ENCODE measurements around the gene WASL.
A peak's percentile ranks its signal among the peaks of the same experiment; 100 is the strongest.

Gene WASL

DNA sequence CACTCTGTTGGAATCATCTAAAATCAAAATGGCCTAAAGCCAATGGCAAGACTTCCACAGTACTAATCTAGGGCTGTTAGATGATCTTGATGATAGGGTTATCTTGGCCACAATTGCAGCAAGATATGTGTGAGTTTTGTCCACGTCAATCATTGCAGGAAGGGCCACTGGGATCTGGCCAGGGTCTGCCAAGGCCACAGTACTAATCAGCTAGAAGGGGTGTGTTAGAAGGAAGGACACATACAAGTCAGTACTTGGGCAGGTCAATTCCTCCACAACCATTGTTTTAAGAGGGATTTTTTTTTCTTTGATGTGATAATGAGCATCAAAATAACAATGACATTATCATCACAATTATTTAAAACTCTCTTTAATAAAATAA, 91.5 kb downstream of the WASL start:
- Histone ChIP-seq H3K9ac (ENCODE audit: low read length) (no peak overlapping the region), H3K79me1 (ENCODE audit: low read length) (peaks cover 6% of the 10 kb centered on the region), H4K91ac (ENCODE audit: low read depth, low read length) (no peak overlapping the region), H3K27me3 (ENCODE audit: insufficient read depth, low read length) (no peaks in the 10 kb centered on the region), H3K4ac (ENCODE audit: low read depth, low read length) (no peak overlapping the region), H3K27ac (ENCODE audit: low read depth, low read length) (no peak overlapping the region), H3K4me1 (ENCODE audit: control insufficient read depth in 1 of 2, insufficient read depth in 2 of 2, low read length in 2 of 2) (peaks cover 4 to 12% of the 10 kb centered on the region in 2 experiments), H2BK12ac (ENCODE audit: low read length) (no peak overlapping the region), H2BK5ac (ENCODE audit: low read depth, low read length, poor library complexity) (no peak overlapping the region), H2AFZ (ENCODE audit: insufficient read depth, low read length, poor library complexity) (no peak overlapping the region), H3K36me3 (ENCODE audit: control insufficient read depth in 1 of 2, insufficient read depth in 2 of 2, low read length in 2 of 2) (peaks cover 0 to 2% of the 10 kb centered on the region in 2 experiments), H3K79me2 (ENCODE audit: control insufficient read depth, insufficient read depth, low read length, poor library complexity) (no peaks in the 10 kb centered on the region), H3K9me3 (ENCODE audit: insufficient read depth, low read depth, low read length) (no peaks in the 10 kb centered on the region), H3K4me3 (ENCODE audit: low read depth, low read length) (no peak overlapping the region), H4K8ac (ENCODE audit: low read depth, low read length) (no peak overlapping the region), H3K4me2 (ENCODE audit: low read length) (no peak overlapping the region), H3K18ac (ENCODE audit: low read length) (no peak overlapping the region), H2AK5ac (ENCODE audit: low read length) (no peak overlapping the region), H2BK120ac (ENCODE audit: insufficient read depth, low read length, poor library complexity) (no peak overlapping the region), H3K14ac (ENCODE audit: low read length) (no peak overlapping the region), H3K23ac (ENCODE audit: low read length) (no peak overlapping the region), H4K12ac (ENCODE audit: low read depth, low read length) (no peak overlapping the region)
- DNase-seq, result no peak
- WGBS (ENCODE audit: extremely low coverage, insufficient coverage, insufficient read length), result no CpG with 5 or more reads among the region's 1 CpG

DNA sequence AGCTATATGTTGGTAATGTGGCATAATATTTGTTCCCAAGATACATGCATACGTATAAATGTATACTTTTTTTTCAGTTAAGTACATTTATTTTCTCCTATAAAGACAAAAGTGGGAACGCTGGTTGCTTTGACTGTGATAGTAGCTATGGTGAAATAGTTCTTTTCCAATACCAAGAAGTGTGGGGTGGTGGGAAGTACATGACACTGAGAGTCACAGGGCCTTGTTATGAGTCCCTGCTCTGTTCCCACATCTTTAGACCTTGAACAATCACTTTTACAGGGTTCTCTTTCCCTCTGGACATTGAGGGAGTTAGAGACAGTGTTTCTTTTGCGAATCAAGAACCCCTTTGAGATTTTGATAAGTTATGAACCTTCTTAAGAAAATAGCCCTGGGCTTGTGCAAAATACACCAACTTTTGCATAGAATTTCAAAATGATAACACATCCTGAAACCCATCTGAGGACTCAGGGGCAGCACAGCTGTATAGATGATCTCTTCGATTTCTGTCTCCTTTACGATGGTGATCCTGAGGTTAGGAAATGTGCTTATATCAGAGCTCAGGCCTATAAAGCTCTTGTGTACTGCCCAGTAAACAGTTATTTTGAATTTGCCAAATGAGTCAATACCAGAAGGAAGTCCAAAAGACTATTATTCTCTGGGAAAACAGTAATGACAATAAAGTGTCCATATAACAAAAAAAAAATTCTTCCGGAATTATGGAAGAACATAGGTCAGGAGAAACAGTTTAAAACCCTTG, 92.1 kb downstream of the WASL start:
- no peak overlapping the region for H3K18ac ChIP-seq (ENCODE audit: low read length)
- H3K79me2 ChIP-seq (ENCODE audit: control insufficient read depth, insufficient read depth, low read length, poor library complexity), result no peaks in the 10 kb centered on the region
- no peak overlapping the region for H2BK120ac ChIP-seq (ENCODE audit: insufficient read depth, low read length, poor library complexity)
- H2AFZ ChIP-seq (ENCODE audit: insufficient read depth, low read length, poor library complexity), result no peak overlapping the region
- H3K4me1 ChIP-seq (ENCODE audit: control insufficient read depth in 1 of 2, insufficient read depth in 2 of 2, low read length in 2 of 2), result peaks cover 4 to 12% of the 10 kb centered on the region in 2 experiments
- WGBS (ENCODE audit: extremely low coverage, insufficient coverage, insufficient read length), result no CpG with 5 or more reads among the region's 6 CpGs
- no peak overlapping the region for H4K12ac ChIP-seq (ENCODE audit: low read depth, low read length)
- H2BK5ac ChIP-seq (ENCODE audit: low read depth, low read length, poor library complexity), result no peak overlapping the region
- no peaks in the 10 kb centered on the region for H3K27me3 ChIP-seq (ENCODE audit: insufficient read depth, low read length)
- H3K4me2 ChIP-seq (ENCODE audit: low read length), result no peak overlapping the region
- peaks cover 6% of the 10 kb centered on the region for H3K79me1 ChIP-seq (ENCODE audit: low read length)
- H3K27ac ChIP-seq (ENCODE audit: low read depth, low read length), result no peak overlapping the region
- H3K9me3 ChIP-seq (ENCODE audit: insufficient read depth, low read depth, low read length), result no peaks in the 10 kb centered on the region
- no peak overlapping the region for H3K23ac ChIP-seq (ENCODE audit: low read length)
- H2BK12ac ChIP-seq (ENCODE audit: low read length), result no peak overlapping the region
- DNase-seq, result no peak
- H4K91ac ChIP-seq (ENCODE audit: low read depth, low read length), result no peak overlapping the region
- no peak overlapping the region for H3K4ac ChIP-seq (ENCODE audit: low read depth, low read length)
- H3K9ac ChIP-seq (ENCODE audit: low read length), result no peak overlapping the region
- H2AK5ac ChIP-seq (ENCODE audit: low read length), result no peak overlapping the region
- H3K4me3 ChIP-seq (ENCODE audit: low read depth, low read length), result no peak overlapping the region
- no peak overlapping the region for H4K8ac ChIP-seq (ENCODE audit: low read depth, low read length)
- H3K14ac ChIP-seq (ENCODE audit: low read length), result no peak overlapping the region
- H3K36me3 ChIP-seq (ENCODE audit: control insufficient read depth in 1 of 2, insufficient read depth in 2 of 2, low read length in 2 of 2), result no peaks in the 10 kb centered on the region

DNA sequence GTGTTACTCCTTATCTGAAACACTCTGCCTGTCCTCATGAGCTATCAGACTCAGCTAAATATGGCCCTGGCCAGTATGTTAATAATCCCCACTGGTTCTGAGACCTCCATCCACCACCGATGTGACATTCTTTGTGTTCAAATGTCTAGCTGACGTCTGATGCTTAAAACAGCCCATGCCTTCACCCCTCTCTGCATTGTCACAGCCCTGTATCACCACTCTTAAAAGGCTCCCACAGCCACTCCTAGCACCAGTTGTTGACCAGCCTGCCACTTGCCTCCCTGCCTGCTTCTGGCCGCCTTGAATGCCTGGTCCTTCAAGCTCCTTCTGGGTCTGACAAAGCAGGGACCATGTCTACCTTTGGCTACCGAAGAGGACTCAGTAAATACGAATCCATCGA, 93.2 kb downstream of the WASL start, which contains the start of gene LMOD2:
TSS of gene LMOD2 (plus strand) at position 253 of the 400 bp plus-strand sequence. CDS start at position 351, 98 bp downstream.
- Histone ChIP-seq H3K4me3 (ENCODE audit: low read depth, low read length) (no peak within 1 kb of the TSS), H3K36me3 (ENCODE audit: control insufficient read depth in 1 of 2, insufficient read depth in 2 of 2, low read length in 2 of 2) (no peaks in the 10 kb centered on the region), H3K4ac (ENCODE audit: low read depth, low read length) (no peak within 1 kb of the TSS), H4K12ac (ENCODE audit: low read depth, low read length) (no peak within 1 kb of the TSS), H3K4me2 (ENCODE audit: low read length) (no peak within 1 kb of the TSS), H3K9me3 (ENCODE audit: insufficient read depth, low read depth, low read length) (no peaks in the 10 kb centered on the region), H2AFZ (ENCODE audit: insufficient read depth, low read length, poor library complexity) (no peak within 1 kb of the TSS), H3K79me2 (ENCODE audit: control insufficient read depth, insufficient read depth, low read length, poor library complexity) (no peaks in the 10 kb centered on the region), H2BK120ac (ENCODE audit: insufficient read depth, low read length, poor library complexity) (peak within 1 kb of the TSS; percentile 41), H3K14ac (ENCODE audit: low read length) (no peak within 1 kb of the TSS), H3K23ac (ENCODE audit: low read length) (no peak within 1 kb of the TSS), H3K27me3 (ENCODE audit: insufficient read depth, low read length) (no peaks in the 10 kb centered on the region), H2BK5ac (ENCODE audit: low read depth, low read length, poor library complexity) (peak within 1 kb of the TSS; percentile 64), H4K8ac (ENCODE audit: low read depth, low read length) (no peak within 1 kb of the TSS), H2BK12ac (ENCODE audit: low read length) (peak within 1 kb of the TSS; percentile 95), H3K79me1 (ENCODE audit: low read length) (peaks cover 6% of the 10 kb centered on the region), H4K91ac (ENCODE audit: low read depth, low read length) (peak within 1 kb of the TSS; percentile 57), H3K4me1 (ENCODE audit: control insufficient read depth in 1 of 2, insufficient read depth in 2 of 2, low read length in 2 of 2) (peaks cover 4 to 8% of the 10 kb centered on the region in 2 experiments), H3K9ac (ENCODE audit: low read length) (no peak within 1 kb of the TSS), H3K18ac (ENCODE audit: low read length) (peak within 1 kb of the TSS; percentile 83), H2AK5ac (ENCODE audit: low read length) (peak within 1 kb of the TSS; percentile 92), H3K27ac (ENCODE audit: low read depth, low read length) (no peak within 1 kb of the TSS)
- no CpG with 5 or more reads among the region's 6 CpGs for WGBS (ENCODE audit: extremely low coverage, insufficient coverage, insufficient read length)
- DNase-seq, result no peak

DNA sequence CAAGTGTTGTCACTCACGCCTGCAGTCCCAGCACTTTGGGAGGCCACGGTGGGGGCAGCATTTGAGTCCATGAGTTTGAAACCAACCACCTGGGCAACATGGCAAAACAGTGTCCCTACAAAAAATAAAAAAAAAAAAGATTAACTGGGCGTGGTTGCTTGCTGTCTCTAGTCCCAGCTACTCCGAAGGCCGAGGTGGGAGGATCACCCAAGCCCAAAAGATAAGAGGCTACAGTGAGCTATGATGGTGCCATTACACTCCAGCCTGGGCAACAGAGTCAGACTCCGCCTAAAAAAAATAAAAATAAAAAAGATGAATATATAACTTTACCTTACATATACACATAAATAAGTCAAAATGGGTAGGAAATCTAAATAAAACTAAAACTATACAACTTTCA, 95.6 kb downstream of the WASL start:
- no peak overlapping the region for H3K4me2 ChIP-seq (ENCODE audit: low read length)
- H2BK5ac ChIP-seq (ENCODE audit: low read depth, low read length, poor library complexity), result peak overlapping the region; percentile 5
- no peak overlapping the region for H3K4ac ChIP-seq (ENCODE audit: low read depth, low read length)
- H3K4me1 ChIP-seq (ENCODE audit: control insufficient read depth in 1 of 2, insufficient read depth in 2 of 2, low read length in 2 of 2), result peaks cover 8 to 9% of the 10 kb centered on the region in 2 experiments
- no CpG with 5 or more reads among the region's 6 CpGs for WGBS (ENCODE audit: extremely low coverage, insufficient coverage, insufficient read length)
- no peak overlapping the region for H2AFZ ChIP-seq (ENCODE audit: insufficient read depth, low read length, poor library complexity)
- peak overlapping the region; percentile 87 for H2BK12ac ChIP-seq (ENCODE audit: low read length)
- peaks cover 17% of the 10 kb centered on the region for H3K79me1 ChIP-seq (ENCODE audit: low read length)
- no peak overlapping the region for H3K4me3 ChIP-seq (ENCODE audit: low read depth, low read length)
- peak overlapping the region; percentile 29 for H3K14ac ChIP-seq (ENCODE audit: low read length)
- no peak overlapping the region for H3K23ac ChIP-seq (ENCODE audit: low read length)
- no peak overlapping the region for H3K9ac ChIP-seq (ENCODE audit: low read length)
- no peak overlapping the region for H2AK5ac ChIP-seq (ENCODE audit: low read length)
- no peak overlapping the region for H3K27ac ChIP-seq (ENCODE audit: low read depth, low read length)
- H3K27me3 ChIP-seq (ENCODE audit: insufficient read depth, low read length), result no peaks in the 10 kb centered on the region
- no peaks in the 10 kb centered on the region for H3K36me3 ChIP-seq (ENCODE audit: control insufficient read depth in 1 of 2, insufficient read depth in 2 of 2, low read length in 2 of 2)
- H3K9me3 ChIP-seq (ENCODE audit: insufficient read depth, low read depth, low read length), result no peaks in the 10 kb centered on the region
- H4K91ac ChIP-seq (ENCODE audit: low read depth, low read length), result peak overlapping the region; percentile 80
- H2BK120ac ChIP-seq (ENCODE audit: insufficient read depth, low read length, poor library complexity), result no peak overlapping the region
- H4K12ac ChIP-seq (ENCODE audit: low read depth, low read length), result no peak overlapping the region
- H3K79me2 ChIP-seq (ENCODE audit: control insufficient read depth, insufficient read depth, low read length, poor library complexity), result no peaks in the 10 kb centered on the region
- no peak overlapping the region for H3K18ac ChIP-seq (ENCODE audit: low read length)
- DNase-seq, result no peak
- no peak overlapping the region for H4K8ac ChIP-seq (ENCODE audit: low read depth, low read length)
